Astrocyte (in vitro differentiated cells and primary cell): ENCODE measurements around the gene B3GALNT2. TPM values are rescaled to one million over a fixed set of nuclear protein-coding genes. Genes with fewer than 3 reads are reported as not detected.

Source experiments
- DNase-seq: peaks from one replicate; pipeline ENCODE4 v3.0.0-alpha.2; 2010; ENCODE audit warnings: low read depth
- FAIRE-seq: peaks from 2 replicates; lab custom pipeline; 2011; peaks lifted over from hg19 to GRCh38; lab: Jason Lieb, UNC
- H2AFZ ChIP-seq: 2 replicates; pipeline ENCODE4 v1.6.0; 2012; ENCODE audit warnings: low read depth, low read length, inconsistent platforms
- H3K27ac ChIP-seq: 2 replicates; pipeline ENCODE4 v1.5.1; 2011; ENCODE audit warnings: low read depth, low read length, inconsistent platforms
- H3K27me3 ChIP-seq: 2 replicates; pipeline ENCODE4 v1.6.0; 2011; ENCODE audit warnings: low read length, inconsistent platforms; ENCODE audit not compliant: insufficient read depth
- H3K36me3 ChIP-seq: 2 replicates; pipeline ENCODE4 v1.5.1; 2011; ENCODE audit warnings: low read length, inconsistent platforms; ENCODE audit not compliant: insufficient read depth
- H3K4me1 ChIP-seq: 2 replicates; pipeline ENCODE4 v1.5.1; 2011; ENCODE audit warnings: low read length, inconsistent platforms; ENCODE audit not compliant: insufficient read depth
- H3K4me2 ChIP-seq: 2 replicates; pipeline ENCODE4 v1.6.0; 2012; ENCODE audit warnings: low read length, inconsistent platforms
- H3K4me3 ChIP-seq: 2 replicates; pipeline ENCODE4 v1.5.1; 2011; ENCODE audit warnings: low read depth, mild to moderate bottlenecking, low read length, inconsistent platforms; ENCODE audit not compliant: insufficient read depth
- H3K79me2 ChIP-seq: 2 replicates; pipeline ENCODE4 v1.6.0; 2012; ENCODE audit warnings: mild to moderate bottlenecking, low read length, inconsistent platforms; ENCODE audit not compliant: insufficient read depth
- H3K9ac ChIP-seq: 2 replicates; pipeline ENCODE4 v1.6.0; 2012; ENCODE audit warnings: mild to moderate bottlenecking, low read length, inconsistent platforms
- H3K9me3 ChIP-seq: 2 replicates; pipeline ENCODE4 v1.5.1; 2012; ENCODE audit warnings: low read depth, mild to moderate bottlenecking, low read length, inconsistent platforms; ENCODE audit not compliant: insufficient read depth
- H4K20me1 ChIP-seq: 2 replicates; pipeline ENCODE4 v1.6.0; 2012; ENCODE audit warnings: low read length, inconsistent platforms; ENCODE audit not compliant: insufficient read depth
- H3K27ac Mint-ChIP-seq: one replicate; pipeline ENCODE4 v1.8.0; 2021; ENCODE audit warnings: mild to moderate bottlenecking, mixed read lengths; ENCODE audit not compliant: unreplicated experiment
- H3K27me3 Mint-ChIP-seq: one replicate; pipeline ENCODE4 v1.8.0; 2021; ENCODE audit warnings: low read depth, mixed read lengths; ENCODE audit not compliant: unreplicated experiment
- H3K36me3 Mint-ChIP-seq: one replicate; pipeline ENCODE4 v1.8.0; 2021; ENCODE audit warnings: low read depth, mixed read lengths; ENCODE audit not compliant: unreplicated experiment
- H3K4me1 Mint-ChIP-seq: one replicate; pipeline ENCODE4 v1.8.0; 2021; ENCODE audit warnings: low read depth, mixed read lengths; ENCODE audit not compliant: unreplicated experiment
- H3K4me3 Mint-ChIP-seq: one replicate; pipeline ENCODE4 v1.8.0; 2021; ENCODE audit warnings: mild to moderate bottlenecking, moderate library complexity, mixed read lengths; ENCODE audit not compliant: unreplicated experiment
- H3K9me3 Mint-ChIP-seq: one replicate; pipeline ENCODE4 v1.8.0; 2021; ENCODE audit warnings: mild to moderate bottlenecking, mixed read lengths; ENCODE audit not compliant: unreplicated experiment
- CTCF ChIP-seq: IDR thresholded peaks from 2 replicates; pipeline ENCODE4 v1.5.1; 2011; ENCODE audit warnings: low read depth, mild to moderate bottlenecking, inconsistent platforms, low read length, moderate library complexity; ENCODE audit not compliant: insufficient read depth
- EZH2 ChIP-seq: IDR thresholded peaks from 2 replicates; pipeline ENCODE4 v1.6.1; 2012; ENCODE audit warnings: mild to moderate bottlenecking, low read length, inconsistent platforms; ENCODE audit not compliant: insufficient read depth
- total RNA-seq: library from RNA; stranded (reverse); gene quantifications from 2 replicates; pipeline ENCODE4 v1.2.1, GENCODE V29; 2021

Gene B3GALNT2
- total RNA-seq, 1 donor from 2014 or later = 40.5 TPM

- Mint-ChIP-seq H3K36me3 (peaks cover 12% of the 10 kb centered on the region), H3K27ac (no peak overlapping the region), H3K9me3 (no peaks in the 10 kb centered on the region), H3K4me1 (peaks cover 4% of the 10 kb centered on the region), H3K4me3 (no peak overlapping the region), H3K27me3 (no peaks in the 10 kb centered on the region)
- FAIRE-seq (no peak), DNase-seq (no peak)
- no peak overlapping the region for H3K27ac ChIP-seq
- no peaks in the 10 kb centered on the region for H3K4me1 ChIP-seq
- H3K27me3 ChIP-seq = no peaks in the 10 kb centered on the region
- H3K4me3 ChIP-seq = no peak overlapping the region
- no peaks in the 10 kb centered on the region for H3K9me3 ChIP-seq
- no peak overlapping the region for H3K4me2 ChIP-seq
- H3K79me2 ChIP-seq = peaks cover 35% of the 10 kb centered on the region
- H3K36me3 ChIP-seq = peaks cover 8% of the 10 kb centered on the region
- H3K9ac ChIP-seq = no peak overlapping the region
- H4K20me1 ChIP-seq = peaks cover 22% of the 10 kb centered on the region
- H2AFZ ChIP-seq = no peak overlapping the region
- TF ChIP-seq CTCF (no peak), EZH2 (no peak)
Observed at GRCh38 chr1:235494531-235494930, 9.7 kb downstream of the B3GALNT2 start.

GRCh38 chr1:235491644-235492043 lies 12.6 kb downstream of the B3GALNT2 start:
- FAIRE-seq = no peak
- Histone ChIP-seq H3K9me3 (no peaks in the 10 kb centered on the region), H3K27ac (no peak overlapping the region), H3K79me2 (peaks cover 8% of the 10 kb centered on the region), H4K20me1 (peaks cover 4% of the 10 kb centered on the region), H3K9ac (no peak overlapping the region), H3K4me2 (no peak overlapping the region), H3K4me3 (no peak overlapping the region), H3K4me1 (no peaks in the 10 kb centered on the region), H3K36me3 (peaks cover 8% of the 10 kb centered on the region), H3K27me3 (no peaks in the 10 kb centered on the region), H2AFZ (no peak overlapping the region)
- peaks cover 4% of the 10 kb centered on the region for H3K4me1 Mint-ChIP-seq
- TF ChIP-seq EZH2 (no peak), CTCF (no peak)
- H3K9me3 Mint-ChIP-seq = no peaks in the 10 kb centered on the region
- H3K27ac Mint-ChIP-seq = no peak overlapping the region
- no peak for DNase-seq
- no peak overlapping the region for H3K4me3 Mint-ChIP-seq
- no peaks in the 10 kb centered on the region for H3K27me3 Mint-ChIP-seq
- H3K36me3 Mint-ChIP-seq = peaks cover 14% of the 10 kb centered on the region

- FAIRE-seq = no peak
- Histone ChIP-seq H3K9ac (no peak overlapping the region), H3K79me2 (no peaks in the 10 kb centered on the region), H3K4me2 (no peak overlapping the region), H4K20me1 (no peaks in the 10 kb centered on the region), H3K4me1 (no peaks in the 10 kb centered on the region), H3K27me3 (no peaks in the 10 kb centered on the region), H3K4me3 (no peak overlapping the region), H2AFZ (no peak overlapping the region), H3K27ac (no peak overlapping the region), H3K36me3 (peaks cover 7% of the 10 kb centered on the region), H3K9me3 (no peaks in the 10 kb centered on the region)
- no peak for DNase-seq
- no peaks in the 10 kb centered on the region for H3K9me3 Mint-ChIP-seq
- H3K27me3 Mint-ChIP-seq = no peaks in the 10 kb centered on the region
- no peak overlapping the region for H3K27ac Mint-ChIP-seq
- H3K4me3 Mint-ChIP-seq = no peak overlapping the region
- peaks cover 11% of the 10 kb centered on the region for H3K36me3 Mint-ChIP-seq
- H3K4me1 Mint-ChIP-seq = no peaks in the 10 kb centered on the region
- no peak for TF ChIP-seq CTCF
- no peak for TF ChIP-seq EZH2
Observed at GRCh38 chr1:235486321-235486720, 17.9 kb downstream of the B3GALNT2 start.
